T-cell (primary cell): Measurements from ENCODE around the gene LUC7L3. TPM values are rescaled to one million over a fixed set of nuclear protein-coding genes. Genes with fewer than 3 reads are reported as not detected.
A peak's percentile ranks its signal among the peaks of the same experiment; 100 is the strongest.

Experiments used
- ATAC-seq, 4 experiments: fragments of 200-7000 bp in 3 of 4; fragments of 150-1000 bp in 1 of 4; cut with Tn5 transposase; replicated peaks in 1 of 4; 1 replicate in 3 of 4; 2 replicates in 1 of 4; pipeline ENCODE4 v1.10.0; 2021; ENCODE audit warnings: moderate library complexity in 3 of 4, mild to moderate bottlenecking in 2 of 4, moderate number of reproducible peaks in 1 of 4
- CTCF ChIA-PET, 2 donors: fragments of 300-600 bp; sonication (Branson Sonifier 250); formaldehyde crosslinking; loops; one replicate each; lab custom pipeline; 2022; ENCODE audit warnings: antibody characterized with exemption in 2 of 2; lab: Charles Lee
- POLR2A ChIA-PET, 2 donors: fragments of 300-600 bp; sonication (Branson Sonifier 250); formaldehyde crosslinking; loops; one replicate each; lab custom pipeline; 2022; ENCODE audit warnings: antibody characterized with exemption in 2 of 2; lab: Charles Lee
- DNase-seq, 35 experiments: peaks; one replicate each; pipeline versions ENCODE4 v3.0.0 to v3.0.0-alpha.2; 2013 to 2023
- H3K27ac ChIP-seq: one replicate; pipeline ENCODE4 v1.5.1; 2013; ENCODE audit warnings: low read length
- H3K27me3 ChIP-seq, 2 experiments: replicated peaks in 1 of 2; 1 replicate in 1 of 2; 2 replicates in 1 of 2; pipeline versions ENCODE4 v1.6.1 to v1.7.0; 2013; ENCODE audit warnings: low read length in 1 of 2, mixed read lengths in 1 of 2; ENCODE audit not compliant: control insufficient read depth in 2 of 2, insufficient read depth in 2 of 2; ENCODE audit errors: extremely low read depth in 1 of 2
- H3K36me3 ChIP-seq, 2 donors: 1 replicate in 1 of 2; 2 replicates in 1 of 2; pipeline versions ENCODE4 v1.6.1 to v1.7.0; 2013; ENCODE audit warnings: low read length in 1 of 2; ENCODE audit not compliant: control insufficient read depth in 2 of 2, insufficient read depth in 1 of 2; ENCODE audit errors: extremely low read depth in 1 of 2
- H3K4me1 ChIP-seq, 2 experiments: 1 replicate in 1 of 2; 2 replicates in 1 of 2; pipeline versions ENCODE4 v1.6.1 to v1.7.0; 2013; ENCODE audit warnings: low read length in 2 of 2, mixed read lengths in 1 of 2; ENCODE audit not compliant: insufficient read depth in 2 of 2, control insufficient read depth in 1 of 2; ENCODE audit errors: extremely low read depth in 1 of 2
- H3K4me3 ChIP-seq, 2 donors: 1 replicate in 1 of 2; 2 replicates in 1 of 2; pipeline versions ENCODE4 v1.5.1 to v1.7.0; 2013; ENCODE audit warnings: mild to moderate bottlenecking in 2 of 2, low read length in 1 of 2, moderate library complexity in 1 of 2; ENCODE audit not compliant: control insufficient read depth in 1 of 2; ENCODE audit errors: extremely low read depth in 1 of 2
- H3K9me3 ChIP-seq: 2 replicates; pipeline ENCODE4 v1.7.0; 2013
- H3K27ac Mint-ChIP-seq, 2 donors: one replicate each; pipeline ENCODE4 v1.8.0; 2020 to 2021; ENCODE audit warnings: mild to moderate bottlenecking in 2 of 2, mixed read lengths in 2 of 2
- H3K27me3 Mint-ChIP-seq, 2 donors: one replicate each; pipeline ENCODE4 v1.8.0; 2021 to 2022; ENCODE audit warnings: mixed read lengths in 2 of 2
- H3K36me3 Mint-ChIP-seq: one replicate; pipeline ENCODE4 v1.8.0; 2021; ENCODE audit warnings: mixed read lengths
- H3K4me1 Mint-ChIP-seq, 3 donors: one replicate each; pipeline ENCODE4 v1.8.0; 2020 to 2022; ENCODE audit warnings: mixed read lengths in 3 of 3, mild to moderate bottlenecking in 1 of 3
- H3K4me3 Mint-ChIP-seq, 3 donors: one replicate each; pipeline ENCODE4 v1.8.0; 2020 to 2022; ENCODE audit warnings: mild to moderate bottlenecking in 3 of 3, mixed read lengths in 3 of 3, moderate library complexity in 3 of 3
- H3K9me3 Mint-ChIP-seq, 3 donors: one replicate each; pipeline ENCODE4 v1.8.0; 2020 to 2022; ENCODE audit warnings: mixed read lengths in 3 of 3
- WGBS: methylation state at CpG from one replicate; pipeline ENCODE4 v1.1.5; 2013; ENCODE audit warnings: missing lambda C conversion rate; ENCODE audit not compliant: insufficient coverage; 5-methylcytosine and 5-hydroxymethylcytosine counted together
- total RNA-seq, 35 experiments: library from RNA in 6 of 35; stranded (reverse) in 6 of 35; fragments of 120-200 nt in 1 of 35; gene quantifications; one replicate each; pipeline versions ENCODE4 v1.2.1 to v1.2.4 and lab custom pipeline; 2013 to 2026

Gene LUC7L3
- total RNA-seq, 5 donors from 2014 or later (not counting 1 experiment from before 2014, with no cell fraction given) = 126 to 273 (median 232) TPM

GRCh38 chr17:50735287-50735686 lies 15.9 kb downstream of the LUC7L3 start:
- H3K9me3 Mint-ChIP-seq = no peaks in the 10 kb centered on the region
- no peak overlapping the region for H3K4me3 Mint-ChIP-seq
- H3K27ac Mint-ChIP-seq = peak overlapping the region in 1 of 2 donors; percentile 16
- Histone ChIP-seq H3K4me3 (no peak overlapping the region), H3K27me3 (no peaks in the 10 kb centered on the region), H3K4me1 (peaks cover 0 to 39% of the 10 kb centered on the region in 2 experiments), H3K36me3 (peaks cover 0 to 26% of the 10 kb centered on the region in 2 donors), H3K9me3 (no peaks in the 10 kb centered on the region), H3K27ac (no peak overlapping the region)
- DNase-seq = no peak
- H3K27me3 Mint-ChIP-seq = no peaks in the 10 kb centered on the region
- POLR2A ChIA-PET = interaction anchor here in 1 of 2 donors (0.5 kb wide), 1 partner anchor 18 kb away, joined by 5 read pairs; no protein-coding TSS in a partner anchor
- no peak for ATAC-seq
- peaks cover 66 to 73% (median 70%) of the 10 kb centered on the region in 3 donors for H3K4me1 Mint-ChIP-seq
- CTCF ChIA-PET = no interaction called here
- no CpG with 5 or more reads among the region's 3 CpGs for WGBS
- H3K36me3 Mint-ChIP-seq = peaks cover 27% of the 10 kb centered on the region

DNA sequence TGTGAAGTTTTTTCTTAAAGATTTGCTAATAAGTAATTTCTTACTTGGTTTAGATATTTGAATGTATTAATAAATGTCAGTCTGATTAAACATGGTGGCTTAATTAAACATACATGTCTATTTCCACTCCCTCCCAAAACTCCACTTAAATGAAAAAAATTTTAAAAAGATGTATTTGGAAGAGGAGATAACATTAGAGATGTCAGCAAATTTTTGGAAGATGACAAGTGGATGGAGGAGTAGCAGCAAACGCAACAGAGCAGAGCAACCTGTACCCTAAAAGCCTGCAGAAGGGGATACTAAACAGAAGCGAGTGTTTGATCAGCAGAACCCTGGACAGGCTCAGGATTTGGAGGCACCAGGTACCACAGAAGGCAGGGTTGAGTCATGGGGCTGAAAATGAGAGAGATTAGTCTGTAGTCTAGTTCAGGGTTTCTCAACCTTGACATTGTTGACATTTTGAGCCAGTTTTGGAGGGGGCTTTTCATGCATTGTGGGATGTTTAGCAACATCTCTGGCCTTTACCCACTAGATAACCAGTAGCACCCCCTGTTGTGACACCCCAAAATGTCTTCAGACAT lies 17.8 kb downstream of the LUC7L3 start:
- Mint-ChIP-seq H3K27me3 (no peaks in the 10 kb centered on the region), H3K27ac (no peak overlapping the region), H3K4me1 (peaks cover 48 to 56% (median 51%) of the 10 kb centered on the region in 3 donors), H3K36me3 (peaks cover 40% of the 10 kb centered on the region), H3K4me3 (no peak overlapping the region), H3K9me3 (no peaks in the 10 kb centered on the region)
- Histone ChIP-seq H3K27me3 (no peaks in the 10 kb centered on the region), H3K9me3 (no peaks in the 10 kb centered on the region), H3K4me3 (no peak overlapping the region), H3K36me3 (peaks cover 5 to 44% of the 10 kb centered on the region in 2 donors), H3K27ac (no peak overlapping the region), H3K4me1 (peaks cover 0 to 23% of the 10 kb centered on the region in 2 experiments)
- no peak for ATAC-seq
- POLR2A ChIA-PET = no interaction called here
- CTCF ChIA-PET = no interaction called here
- 95% methylated on average over 2 of the region's 2 CpGs for WGBS
- no peak for DNase-seq

DNA sequence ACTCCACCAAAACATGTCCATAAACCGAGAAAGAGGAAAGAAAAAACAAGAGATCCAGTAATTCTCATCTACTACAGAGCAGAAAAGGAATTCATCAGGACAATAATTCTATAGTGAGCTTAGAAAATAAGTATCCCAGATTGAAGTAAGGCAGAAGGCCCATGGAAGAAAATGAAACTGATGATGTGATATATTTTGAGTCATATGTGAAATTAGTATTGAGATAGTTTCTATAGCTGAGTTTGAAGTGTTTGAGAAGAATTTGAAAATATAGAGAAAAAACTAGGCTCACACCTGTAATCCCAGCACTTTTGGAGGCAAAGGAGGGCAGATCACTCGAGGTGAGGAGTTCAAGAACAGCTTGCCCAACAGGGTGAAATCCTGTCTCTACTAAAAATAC lies 19.7 kb downstream of the LUC7L3 start:
- Histone ChIP-seq H3K4me1 (peaks cover 0 to 16% of the 10 kb centered on the region in 2 experiments), H3K27me3 (no peaks in the 10 kb centered on the region), H3K36me3 (peaks cover 5 to 59% of the 10 kb centered on the region in 2 donors), H3K27ac (no peak overlapping the region), H3K9me3 (no peaks in the 10 kb centered on the region), H3K4me3 (no peak overlapping the region)
- H3K27ac Mint-ChIP-seq = no peak overlapping the region
- no peaks in the 10 kb centered on the region for H3K9me3 Mint-ChIP-seq
- peaks cover 51% of the 10 kb centered on the region for H3K36me3 Mint-ChIP-seq
- DNase-seq (no peak), ATAC-seq (no peak)
- H3K4me3 Mint-ChIP-seq = no peak overlapping the region
- H3K27me3 Mint-ChIP-seq = no peaks in the 10 kb centered on the region
- CTCF ChIA-PET = no interaction called here
- H3K4me1 Mint-ChIP-seq = peaks cover 40 to 50% (median 42%) of the 10 kb centered on the region in 3 donors
- no CpG with 5 or more reads among the region's 2 CpGs for WGBS
- POLR2A ChIA-PET = interaction anchor here in 1 of 2 donors (0.6 kb wide), 1 partner anchor 9 kb away, joined by 6 read pairs; no protein-coding TSS in a partner anchor

DNA sequence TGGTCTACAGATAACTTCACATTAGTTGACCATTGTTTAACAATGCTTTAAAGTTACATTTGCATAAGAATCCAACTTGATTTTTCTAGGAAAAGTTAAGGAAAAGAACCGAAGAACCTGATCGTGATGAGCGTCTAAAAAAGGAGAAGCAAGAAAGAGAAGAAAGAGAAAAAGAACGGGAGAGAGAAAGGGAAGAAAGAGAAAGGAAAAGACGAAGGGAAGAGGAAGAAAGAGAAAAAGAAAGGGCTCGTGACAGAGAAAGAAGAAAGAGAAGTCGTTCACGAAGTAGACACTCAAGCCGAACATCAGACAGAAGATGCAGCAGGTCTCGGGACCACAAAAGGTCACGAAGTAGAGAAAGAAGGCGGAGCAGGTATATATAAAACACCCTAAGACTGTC lies 26.2 kb downstream of the LUC7L3 start:
- H3K36me3 ChIP-seq = peaks cover 10 to 91% of the 10 kb centered on the region in 2 donors
- WGBS = 80% methylated on average over 1 of the region's 12 CpGs
- peaks cover 63% of the 10 kb centered on the region for H3K36me3 Mint-ChIP-seq
- H3K27ac Mint-ChIP-seq = no peak overlapping the region
- H3K27me3 ChIP-seq = no peaks in the 10 kb centered on the region
- H3K9me3 ChIP-seq = no peaks in the 10 kb centered on the region
- H3K4me3 Mint-ChIP-seq = no peak overlapping the region
- H3K4me1 Mint-ChIP-seq = peaks cover 0 to 5% (median 2%) of the 10 kb centered on the region in 3 donors
- no peak for ATAC-seq
- ChIA-PET CTCF (interaction anchor here in 1 of 2 donors (0.6 kb wide), 1 partner anchor 32 kb away, joined by 7 read pairs; no protein-coding TSS in a partner anchor), POLR2A (no interaction called here)
- no peaks in the 10 kb centered on the region for H3K27me3 Mint-ChIP-seq
- no peaks in the 10 kb centered on the region for H3K4me1 ChIP-seq
- no peak overlapping the region for H3K4me3 ChIP-seq
- H3K27ac ChIP-seq = no peak overlapping the region
- H3K9me3 Mint-ChIP-seq = no peaks in the 10 kb centered on the region
- no peak for DNase-seq

DNA sequence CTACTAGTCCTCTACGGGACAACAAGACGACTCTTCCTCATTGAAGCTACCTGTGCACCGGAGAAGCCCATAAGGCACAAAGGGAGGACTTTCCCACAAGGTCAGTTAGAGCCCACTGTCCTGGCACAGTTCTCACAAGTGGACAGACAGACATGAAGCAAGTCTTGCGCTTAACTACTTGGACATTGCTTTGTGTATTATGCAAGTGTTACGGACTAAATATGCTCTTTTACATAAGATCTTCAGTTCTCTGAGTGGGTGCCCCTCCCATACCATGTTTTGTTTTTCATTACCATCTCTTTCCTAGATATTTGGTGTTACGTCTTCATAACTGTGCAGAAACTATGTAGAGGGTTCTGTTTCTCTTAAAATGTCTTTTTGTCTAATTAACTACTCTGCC lies 29.8 kb downstream of the LUC7L3 start:
- Mint-ChIP-seq H3K27me3 (no peaks in the 10 kb centered on the region), H3K9me3 (no peaks in the 10 kb centered on the region), H3K4me3 (no peak overlapping the region), H3K27ac (no peak overlapping the region), H3K36me3 (peaks cover 56% of the 10 kb centered on the region), H3K4me1 (peaks cover 0 to 5% (median 2%) of the 10 kb centered on the region in 3 donors)
- no peaks in the 10 kb centered on the region for H3K27me3 ChIP-seq
- no peak for ATAC-seq
- no peaks in the 10 kb centered on the region for H3K9me3 ChIP-seq
- DNase-seq = no peak
- POLR2A ChIA-PET = interaction anchor here in 1 of 2 donors (0.7 kb wide), 1 partner anchor 32 kb away, joined by 3 read pairs; no protein-coding TSS in a partner anchor
- no CpG with 5 or more reads among the region's 6 CpGs for WGBS
- H3K4me3 ChIP-seq = no peak overlapping the region
- CTCF ChIA-PET = interaction anchor here in 1 of 2 donors (0.6 kb wide), 1 partner anchor 205 kb away, joined by 3 read pairs; no protein-coding TSS in a partner anchor
- H3K36me3 ChIP-seq = peaks cover 6 to 87% of the 10 kb centered on the region in 2 donors
- no peaks in the 10 kb centered on the region for H3K4me1 ChIP-seq
- H3K27ac ChIP-seq = no peak overlapping the region

DNA sequence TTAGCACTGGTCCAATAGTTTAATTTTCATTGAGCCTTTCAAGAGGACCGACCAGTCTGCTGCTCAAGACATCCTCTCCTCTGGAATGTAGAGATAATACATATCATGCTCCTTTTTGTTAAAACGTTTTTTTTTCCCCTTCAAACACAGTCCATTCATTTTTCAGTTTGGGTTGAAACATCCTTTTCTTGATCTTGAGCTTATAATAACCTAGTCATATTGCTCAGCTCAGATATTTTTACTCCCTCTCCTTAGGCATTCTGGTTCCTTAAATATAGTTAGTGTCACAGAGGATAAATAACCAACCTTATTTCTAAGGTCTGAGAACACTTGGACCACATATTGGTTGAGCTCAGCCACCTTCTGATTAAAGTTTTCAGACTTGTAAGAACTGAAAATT lies 35.1 kb downstream of the LUC7L3 start:
- Mint-ChIP-seq H3K9me3 (no peaks in the 10 kb centered on the region), H3K36me3 (peaks cover 36% of the 10 kb centered on the region), H3K27ac (peak overlapping the region in 1 of 2 donors; percentile 48), H3K4me1 (peaks cover 0 to 14% (median 0%) of the 10 kb centered on the region in 3 donors), H3K27me3 (no peaks in the 10 kb centered on the region), H3K4me3 (no peak overlapping the region)
- DNase-seq (no peak), ATAC-seq (no peak)
- H3K4me3 ChIP-seq = no peak overlapping the region
- no peaks in the 10 kb centered on the region for H3K9me3 ChIP-seq
- no peak overlapping the region for H3K27ac ChIP-seq
- POLR2A ChIA-PET = interaction anchor here in 1 of 2 donors (0.5 to 0.9 kb wide), 2 partner anchors 35 to 37 kb away, joined by 3 read pairs; partner anchors contain the start of gene LUC7L3
- CTCF ChIA-PET = interaction anchor here in 1 of 2 donors (0.6 to 1.2 kb wide), 2 partner anchors 9 to 50 kb away, joined by 3 to 5 read pairs; no protein-coding TSS in a partner anchor
- no peaks in the 10 kb centered on the region for H3K4me1 ChIP-seq
- no peaks in the 10 kb centered on the region for H3K27me3 ChIP-seq
- WGBS = 100% methylated on average over 2 of the region's 2 CpGs
- H3K36me3 ChIP-seq = peaks cover 0 to 38% of the 10 kb centered on the region in 2 donors
